Sigmoid colon (tissue), 7 donors: Measurements from ENCODE around the gene ZNF157. TPM values are rescaled to one million over a fixed set of nuclear protein-coding genes. Genes with fewer than 3 reads are reported as not detected.
"Not testable (repeated sequence)": the region's sequence is repeated elsewhere in the genome, so short reads cannot be mapped to it uniquely, and the experiment has no call there.

Experiments
- DNase-seq: peaks from one replicate; pipeline ENCODE4 v3.0.0-alpha.2; 2019
- H3K27ac ChIP-seq, 4 donors: fragments of 200-600 bp; sonication (generic); one replicate each; pipeline ENCODE4 v1.5.1; 2016 to 2019; ENCODE audit warnings: mild to moderate bottlenecking in 1 of 4
- H3K27me3 ChIP-seq, 3 donors: fragments of 200-600 bp; sonication (generic); one replicate each; pipeline ENCODE4 v1.5.1; 2019; ENCODE audit warnings: mild to moderate bottlenecking in 1 of 3
- H3K36me3 ChIP-seq, 4 donors: fragments of 200-600 bp; sonication (generic); one replicate each; pipeline ENCODE4 v1.5.1; 2016 to 2019
- H3K4me1 ChIP-seq, 4 donors: fragments of 200-600 bp; sonication (generic); one replicate each; pipeline ENCODE4 v1.5.1; 2017 to 2019
- H3K4me3 ChIP-seq, 4 donors: fragments of 200-600 bp; sonication (generic); one replicate each; pipeline ENCODE4 v1.5.1; 2017 to 2019; ENCODE audit warnings: mild to moderate bottlenecking in 2 of 4, moderate library complexity in 1 of 4
- H3K9me3 ChIP-seq, 4 donors: fragments of 200-600 bp in 3 of 4; sonication (generic) in 3 of 4; one replicate each; pipeline versions ENCODE4 v1.5.1 to v1.6.1; 2013 to 2019
- CTCF ChIP-seq, 4 experiments: fragments of 450-650 bp in 3 of 4; fragments of 200-600 bp in 1 of 4; IDR thresholded peaks; one replicate each; pipeline ENCODE4 v1.5.1; 2016 to 2019; ENCODE audit warnings: antibody characterized with exemption in 4 of 4, mild to moderate bottlenecking in 3 of 4, moderate library complexity in 2 of 4
- EP300 ChIP-seq, 4 donors: sonication (generic); formaldehyde crosslinking; IDR thresholded peaks; one replicate each; pipeline ENCODE4 v1.6.1; 2017; ENCODE audit warnings: antibody characterized with exemption in 4 of 4
- POLR2A ChIP-seq, 2 donors: fragments of 450-650 bp; IDR thresholded peaks; one replicate each; pipeline ENCODE4 v1.6.1; 2016; ENCODE audit warnings: antibody characterized with exemption in 2 of 2, mild to moderate bottlenecking in 2 of 2, moderate library complexity in 2 of 2
- POLR2AphosphoS5 ChIP-seq, 4 donors: sonication (generic); formaldehyde crosslinking; IDR thresholded peaks; one replicate each; pipeline ENCODE4 v1.6.1; 2017; ENCODE audit warnings: antibody characterized with exemption in 4 of 4
- WGBS, 2 donors: extraction: QIAGEN DNeasy Blood & Tissue Kit; methylation state at CpG; one replicate each; pipeline ENCODE4 v1.1.7; 2013; 5-methylcytosine and 5-hydroxymethylcytosine counted together
- intact Hi-C: fragments of 100-400 bp; cut with DNase I; formaldehyde crosslinking; loops from one replicate; pipeline ENCODE4 v1.15.1; 2023
- polyA plus RNA-seq, 3 donors: library from polyadenylated mRNA; stranded (reverse); fragments of 200-250 nt; gene quantifications; one replicate each; pipeline ENCODE4 v1.2.3, GENCODE V29; 2013
- total RNA-seq, 4 donors: library from RNA; depleted of rRNA; stranded (reverse); fragments of >200 nt; gene quantifications; one replicate each; pipeline ENCODE4 v1.1.0, GENCODE V29; 2016
- donor health status: healthy with polysubstance abuse.
- donor health status: Bipolar disorder and iron deficiency.
- donor health status: healthy.

The ZNF157 gene
- total and polyA plus RNA-seq, 7 donors, result 0.15 to 0.71 (median 0.38) TPM; not detected in 3

- WGBS, 2 donors, result 5 to 13% methylated on average over 32 of the region's 32 CpGs
- H3K27ac ChIP-seq, result peak overlapping the region; percentile 32 to 59 (median 57)
These were observed 4.2 kb upstream of the ZNF157 start for GRCh38 chrX:47366041-47366722.

GRCh38 chrX:47373198-47373597 is 2.8 kb downstream of the ZNF157 start:
- WGBS, 2 donors, result 29 to 34% methylated on average over 5 of the region's 5 CpGs
- intact Hi-C loops, result no loop called here
- no peak for TF ChIP-seq POLR2AphosphoS5 (IDR thresholded peaks at IDR 0.05)
- TF ChIP-seq CTCF (IDR thresholded peaks at IDR 0.05), result no peak
- TF ChIP-seq EP300 (IDR thresholded peaks at IDR 0.05), result no peak
- no peak for TF ChIP-seq POLR2A (IDR thresholded peaks at IDR 0.05)

More at GRCh38 chrX:47366041-47366722, 4.2 kb upstream of the ZNF157 start:
- H3K27me3 ChIP-seq, result no peaks in the 10 kb centered on the region
- no peak for TF ChIP-seq EP300 (IDR thresholded peaks at IDR 0.05)
- no peak for TF ChIP-seq POLR2A (IDR thresholded peaks at IDR 0.05)
- TF ChIP-seq POLR2AphosphoS5 (IDR thresholded peaks at IDR 0.05), result no peak
- no peak for TF ChIP-seq CTCF (IDR thresholded peaks at IDR 0.05)
- no peaks in the 10 kb centered on the region for H3K36me3 ChIP-seq
- peak overlapping the region; percentile 18 to 49 (median 42) for H3K4me3 ChIP-seq
- DNase-seq, result peak; percentile 78
- intact Hi-C loops, result no loop called here
- no peaks in the 10 kb centered on the region for H3K9me3 ChIP-seq
- H3K4me1 ChIP-seq, result no peaks in the 10 kb centered on the region

GRCh38 chrX:47380268-47380667 is 9.9 kb downstream of the ZNF157 start:
- Histone ChIP-seq H3K36me3 (no peaks in the 10 kb centered on the region), H3K27me3 (no peaks in the 10 kb centered on the region), H3K4me1 (no peaks in the 10 kb centered on the region), H3K4me3 (no peak overlapping the region), H3K9me3 (no peaks in the 10 kb centered on the region), H3K27ac (no peak overlapping the region)
- DNase-seq, result no peak
- no peak for TF ChIP-seq POLR2A (IDR thresholded peaks at IDR 0.05)
- no peak for TF ChIP-seq EP300 (IDR thresholded peaks at IDR 0.05)
- intact Hi-C loops, result no loop called here
- 41 to 42% methylated on average over 10 of the region's 10 CpGs for WGBS, 2 donors

More at GRCh38 chrX:47373198-47373597, 2.8 kb downstream of the ZNF157 start:
- Histone ChIP-seq H3K36me3 (no peaks in the 10 kb centered on the region), H3K9me3 (no peaks in the 10 kb centered on the region), H3K4me3 (no peak overlapping the region), H3K27me3 (no peaks in the 10 kb centered on the region), H3K4me1 (no peaks in the 10 kb centered on the region), H3K27ac (no peak overlapping the region)
- DNase-seq, result no peak

GRCh38 chrX:47380837-47381236 is 10.5 kb downstream of the ZNF157 start:
- H3K27ac ChIP-seq, H3K36me3 ChIP-seq, H3K4me3 ChIP-seq, H3K9me3 ChIP-seq, H3K27me3 ChIP-seq, H3K4me1 ChIP-seq, DNase-seq, intact Hi-C loops: not testable (repeated sequence)

GRCh38 chrX:47384502-47384901 is 14.1 kb downstream of the ZNF157 start:
- no peaks in the 10 kb centered on the region for H3K36me3 ChIP-seq
- no peak overlapping the region for H3K27ac ChIP-seq
- DNase-seq, result peak; percentile 80
- WGBS, 2 donors, result 1 to 2% methylated on average over 8 of the region's 8 CpGs
- H3K27me3 ChIP-seq, result no peaks in the 10 kb centered on the region
- intact Hi-C loops, result loop anchor here (2.0 kb wide), 1 partner anchor 192 kb away; the partner anchor contains the start of gene UBA1
- TF ChIP-seq POLR2AphosphoS5 (IDR thresholded peaks at IDR 0.05) (no peak), EP300 (IDR thresholded peaks at IDR 0.05) (no peak), POLR2A (IDR thresholded peaks at IDR 0.05) (no peak), CTCF (IDR thresholded peaks at IDR 0.05) (peak; percentile 6 to 64 (median 46))
- H3K9me3 ChIP-seq, result no peaks in the 10 kb centered on the region
- no peak overlapping the region for H3K4me3 ChIP-seq
- H3K4me1 ChIP-seq, result no peaks in the 10 kb centered on the region

- H3K36me3 ChIP-seq, result no peaks in the 10 kb centered on the region
- no peaks in the 10 kb centered on the region for H3K27me3 ChIP-seq
- no peak overlapping the region for H3K27ac ChIP-seq
- no peak overlapping the region for H3K4me3 ChIP-seq
- no peaks in the 10 kb centered on the region for H3K9me3 ChIP-seq
- intact Hi-C loops, result no loop called here
- 56 to 64% methylated on average over 1 of the region's 1 CpG for whole genome bisulfite sequencing, 2 donors
- H3K4me1 ChIP-seq, result no peaks in the 10 kb centered on the region
- DNase-seq, result no peak
- TF ChIP-seq CTCF (IDR thresholded peaks at IDR 0.05) (no peak), EP300 (IDR thresholded peaks at IDR 0.05) (no peak), POLR2A (IDR thresholded peaks at IDR 0.05) (no peak), POLR2AphosphoS5 (IDR thresholded peaks at IDR 0.05) (no peak)
These were observed 20.4 kb downstream of the ZNF157 start for GRCh38 chrX:47390780-47391179.
